ENCODE results near the gene PITX1.

The PITX1 gene

GRCh38 chr5:135027266-135027696, 6.7 kb downstream of the PITX1 start:
- DNase-seq (ENCODE audit: low read depth), result no peak
- no peak overlapping the region for H3K4me3 ChIP-seq (ENCODE audit: low read depth, low read length)

DNA sequence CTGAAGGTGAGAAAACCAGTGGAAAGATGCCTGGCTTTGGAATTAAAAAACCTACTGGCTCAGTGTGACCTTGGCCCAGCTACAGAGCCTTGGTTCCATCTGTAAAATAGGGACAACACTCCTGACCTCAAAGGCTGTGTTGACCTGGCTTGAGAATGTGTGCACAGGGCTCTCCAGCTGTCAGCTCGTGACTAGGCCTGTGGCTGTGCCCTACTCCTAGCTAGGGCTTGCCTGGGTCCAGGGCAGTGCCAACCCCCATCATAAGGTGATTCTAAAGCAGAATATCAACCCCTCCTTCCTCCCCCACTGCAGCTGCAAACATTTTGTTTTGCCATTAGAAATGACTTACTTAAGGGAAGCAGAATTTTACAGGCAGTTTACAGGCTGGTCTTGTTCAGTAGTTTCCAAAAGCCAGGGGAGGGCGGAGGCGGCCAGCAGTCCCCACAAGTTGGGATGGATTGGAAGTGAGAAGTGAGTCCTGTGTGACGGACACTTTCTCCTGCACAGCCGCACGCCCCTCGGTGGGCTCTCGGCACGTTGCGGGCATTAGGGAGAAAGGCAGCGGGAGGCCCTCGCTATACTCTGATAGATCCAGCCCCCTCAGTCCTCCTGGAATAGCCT, 7.3 kb downstream of the PITX1 start:
- no peak overlapping the region for H3K4me3 ChIP-seq (ENCODE audit: low read depth, low read length)
- no peak for DNase-seq (ENCODE audit: low read depth)
- TF ChIP-seq, protein P1, sequence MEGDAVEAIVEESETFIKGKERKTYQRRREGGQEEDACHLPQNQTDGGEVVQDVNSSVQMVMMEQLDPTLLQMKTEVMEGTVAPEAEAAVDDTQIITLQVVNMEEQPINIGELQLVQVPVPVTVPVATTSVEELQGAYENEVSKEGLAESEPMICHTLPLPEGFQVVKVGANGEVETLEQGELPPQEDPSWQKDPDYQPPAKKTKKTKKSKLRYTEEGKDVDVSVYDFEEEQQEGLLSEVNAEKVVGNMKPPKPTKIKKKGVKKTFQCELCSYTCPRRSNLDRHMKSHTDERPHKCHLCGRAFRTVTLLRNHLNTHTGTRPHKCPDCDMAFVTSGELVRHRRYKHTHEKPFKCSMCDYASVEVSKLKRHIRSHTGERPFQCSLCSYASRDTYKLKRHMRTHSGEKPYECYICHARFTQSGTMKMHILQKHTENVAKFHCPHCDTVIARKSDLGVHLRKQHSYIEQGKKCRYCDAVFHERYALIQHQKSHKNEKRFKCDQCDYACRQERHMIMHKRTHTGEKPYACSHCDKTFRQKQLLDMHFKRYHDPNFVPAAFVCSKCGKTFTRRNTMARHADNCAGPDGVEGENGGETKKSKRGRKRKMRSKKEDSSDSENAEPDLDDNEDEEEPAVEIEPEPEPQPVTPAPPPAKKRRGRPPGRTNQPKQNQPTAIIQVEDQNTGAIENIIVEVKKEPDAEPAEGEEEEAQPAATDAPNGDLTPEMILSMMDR (IDR thresholded peaks at IDR 0.05; ENCODE audit: control insufficient read depth, extremely low read depth, insufficient read depth), result no peak

More at GRCh38 chr5:135027266-135027696, 6.7 kb downstream of the PITX1 start:
- TF ChIP-seq, protein P1 (IDR thresholded peaks at IDR 0.05; ENCODE audit: control insufficient read depth, extremely low read depth, insufficient read depth), result no peak

- TF ChIP-seq, protein P1 (IDR thresholded peaks at IDR 0.05; ENCODE audit: control insufficient read depth, extremely low read depth, insufficient read depth), result no peak
- no peak for DNase-seq (ENCODE audit: low read depth)
- no peak overlapping the region for H3K4me3 ChIP-seq (ENCODE audit: low read depth, low read length)
Observed at GRCh38 chr5:135025730-135026644, 8.0 kb downstream of the PITX1 start.

- no peak overlapping the region for H3K4me3 ChIP-seq (ENCODE audit: low read depth, low read length)
- TF ChIP-seq, protein P1 (IDR thresholded peaks at IDR 0.05; ENCODE audit: control insufficient read depth, extremely low read depth, insufficient read depth), result no peak
- no peak for DNase-seq (ENCODE audit: low read depth)
Observed at GRCh38 chr5:135024956-135025729, 8.9 kb downstream of the PITX1 start.

- TF ChIP-seq, protein P1 (IDR thresholded peaks at IDR 0.05; ENCODE audit: control insufficient read depth, extremely low read depth, insufficient read depth), result no peak
- no peak overlapping the region for H3K4me3 ChIP-seq (ENCODE audit: low read depth, low read length)
- DNase-seq (ENCODE audit: low read depth), result no peak
Observed at GRCh38 chr5:135020111-135020895, 13.7 kb downstream of the PITX1 start.

GRCh38 chr5:135019314-135019713, 14.7 kb downstream of the PITX1 start:
- DNase-seq (ENCODE audit: low read depth), result no peak
- H3K4me3 ChIP-seq (ENCODE audit: low read depth, low read length), result no peak overlapping the region
- TF ChIP-seq, protein P1 (IDR thresholded peaks at IDR 0.05; ENCODE audit: control insufficient read depth, extremely low read depth, insufficient read depth), result no peak

Measured in LNCaP clone FGC (cell line).